HS-5 (cell line): ENCODE results near the gene TADA1.

Experiments used
- DNase-seq: peaks from one replicate; pipeline ENCODE4 v3.0.0-alpha.2; 2012; ENCODE audit warnings: low read depth

Gene TADA1

DNA sequence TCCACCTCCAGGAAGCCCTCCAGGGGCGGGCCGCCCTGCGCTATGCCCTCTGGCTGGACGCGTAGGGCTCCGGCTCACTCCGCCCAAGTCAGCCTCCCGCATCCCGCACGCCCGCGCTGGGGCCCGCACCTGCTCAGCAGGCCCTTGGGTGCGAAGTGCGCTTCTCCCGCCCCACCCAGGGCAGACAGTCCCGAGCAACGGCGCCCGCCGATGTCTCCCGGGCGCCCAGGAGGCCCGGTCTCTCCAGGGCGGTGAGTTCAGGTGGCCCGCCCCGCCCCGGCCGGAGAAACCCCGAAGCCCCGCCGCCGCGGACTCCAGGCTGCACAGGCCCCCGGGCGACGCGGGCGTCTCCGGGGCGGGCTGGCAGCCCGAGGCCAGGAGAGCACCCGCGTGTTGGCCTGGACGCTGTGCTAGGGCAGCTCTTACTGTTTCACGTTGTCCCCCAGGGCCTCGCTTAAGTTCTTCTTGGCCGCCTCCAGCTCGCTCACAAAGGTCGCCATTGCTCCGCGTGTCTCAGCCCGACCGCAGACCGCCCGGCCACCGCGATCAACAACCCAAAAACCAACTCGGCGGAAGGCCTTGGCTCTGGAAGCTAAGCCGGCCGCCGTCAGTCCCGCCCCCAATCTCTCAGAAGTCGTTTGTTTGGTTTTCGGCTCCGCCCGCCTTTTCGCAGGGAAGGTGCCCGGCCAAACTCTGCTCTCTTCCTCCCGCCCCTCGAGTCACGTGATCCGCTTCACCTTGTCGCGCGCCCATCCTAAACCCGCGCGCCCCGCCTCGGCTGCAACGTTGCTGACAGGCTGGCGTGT, at the start of gene TADA1:
TSS of gene TADA1 (minus strand) at position 531 of the 806 bp plus-strand sequence. CDS start at position 500, 31 bp downstream.
- DNase-seq: peak; percentile 89

DNA sequence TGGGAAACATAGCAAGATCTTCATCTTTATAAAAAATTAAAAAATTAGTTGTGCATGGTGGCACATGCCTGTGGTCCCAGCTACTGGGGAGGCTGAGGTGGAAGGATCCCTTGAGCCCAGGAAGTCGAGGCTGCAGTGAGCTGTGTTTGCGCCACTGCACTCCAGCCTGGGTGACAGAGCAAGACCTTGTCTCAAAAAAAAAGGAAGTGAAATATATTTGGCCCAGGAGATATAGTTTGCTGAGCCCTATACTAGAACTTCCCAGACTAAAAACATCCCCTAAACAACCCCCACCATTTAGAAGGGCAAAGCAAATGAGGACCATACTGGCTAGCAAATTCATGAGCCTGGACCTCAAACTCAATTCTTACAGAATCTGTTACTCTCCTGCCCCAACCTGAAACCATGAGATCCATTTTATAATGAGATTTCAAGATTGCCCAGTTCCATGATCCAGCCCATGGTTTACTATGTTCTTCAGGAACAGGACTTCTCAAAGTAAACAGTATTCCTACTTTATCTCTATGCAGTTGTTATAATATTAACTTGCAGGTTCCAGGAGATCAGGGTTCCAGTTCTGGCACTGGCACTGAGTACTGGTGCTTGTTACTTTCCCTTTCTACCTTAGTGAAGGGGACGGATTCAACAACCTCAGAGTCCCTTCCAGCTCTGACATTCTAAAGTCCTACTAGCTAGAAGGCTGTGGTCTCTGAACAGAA, 48.9 kb upstream of the TADA1 start:
- DNase-seq: no peak

GRCh38 chr1:166920561-166921475, 44.8 kb upstream of the TADA1 start:
- DNase-seq: no peak

GRCh38 chr1:166918956-166919316, 42.9 kb upstream of the TADA1 start:
- no peak for DNase-seq

GRCh38 chr1:166918088-166918955, 42.3 kb upstream of the TADA1 start:
- no peak for DNase-seq

GRCh38 chr1:166915941-166916340, 39.9 kb upstream of the TADA1 start:
- DNase-seq: no peak

DNA sequence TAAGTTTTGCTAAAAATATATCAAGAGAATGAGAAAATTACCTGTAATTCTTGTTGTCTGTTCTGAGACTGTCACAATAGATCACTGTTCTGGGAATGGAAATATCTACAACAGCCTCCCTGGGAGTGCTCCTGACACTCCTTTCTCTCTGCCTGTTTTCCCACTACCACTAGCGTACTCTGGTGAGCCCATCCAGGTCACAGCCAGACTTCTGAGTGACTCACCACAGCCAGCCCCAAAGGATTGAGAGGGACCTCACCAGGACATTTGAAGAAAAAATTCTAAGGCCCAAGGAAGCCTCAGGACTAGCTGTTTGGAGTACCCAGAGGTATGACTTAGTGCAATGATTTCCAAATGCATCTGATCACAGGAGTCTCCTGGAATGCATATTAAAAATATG, 39.0 kb upstream of the TADA1 start:
- DNase-seq: no peak

GRCh38 chr1:166914111-166914510, 38.0 kb upstream of the TADA1 start:
- no peak for DNase-seq

- DNase-seq: no peak
Measured at GRCh38 chr1:166911624-166912023, 35.6 kb upstream of the TADA1 start.

- peak; percentile 60 for DNase-seq
Measured at GRCh38 chr1:166910396-166910994, 34.4 kb upstream of the TADA1 start.

DNA sequence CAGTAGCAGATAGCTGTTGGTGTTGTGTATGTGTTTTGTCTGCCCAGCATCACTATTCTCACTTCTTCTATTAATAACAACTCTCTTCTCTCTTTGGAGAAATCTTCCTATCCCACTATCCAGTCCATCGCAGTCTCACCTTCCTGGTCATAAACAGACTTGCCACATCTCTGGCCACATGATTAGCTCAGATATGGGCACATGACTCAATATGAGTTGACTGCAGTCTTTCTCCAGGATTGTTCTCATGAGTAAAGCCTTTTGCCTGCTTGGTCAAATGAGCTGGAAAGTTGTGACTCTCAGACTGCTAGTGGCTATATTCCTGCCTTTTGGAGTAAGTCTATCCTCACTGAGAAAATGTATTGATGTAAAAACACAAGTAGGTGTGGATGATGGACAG, 32.9 kb upstream of the TADA1 start:
- DNase-seq: no peak

GRCh38 chr1:166907763-166908162, 31.7 kb upstream of the TADA1 start:
- DNase-seq: no peak

GRCh38 chr1:166907051-166907450, 31.0 kb upstream of the TADA1 start:
- DNase-seq: no peak

GRCh38 chr1:166906647-166907046, 30.6 kb upstream of the TADA1 start:
- DNase-seq: no peak

DNA sequence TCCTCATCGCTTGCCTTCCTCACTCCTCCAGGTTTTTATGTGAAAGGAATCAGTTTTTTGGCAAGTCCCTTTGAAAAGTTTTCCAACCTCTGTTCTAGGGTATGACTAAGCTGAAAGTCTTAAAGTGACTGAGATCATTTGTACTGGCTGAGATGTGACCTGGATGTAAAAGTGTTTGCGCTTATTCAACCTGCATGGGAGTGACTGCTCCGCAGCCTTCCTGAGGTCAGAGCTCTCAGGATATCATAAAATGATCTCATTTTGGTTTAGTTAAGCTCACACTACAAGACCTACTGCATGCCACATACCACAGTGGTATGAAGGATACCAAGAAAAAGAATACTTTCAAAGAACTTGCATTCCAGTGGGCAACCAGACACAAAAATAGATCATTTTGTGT, 29.8 kb upstream of the TADA1 start:
- DNase-seq: peak; percentile 14

GRCh38 chr1:166905136-166905535, 29.1 kb upstream of the TADA1 start:
- DNase-seq: no peak

- DNase-seq: no peak
Measured at GRCh38 chr1:166903232-166903631, 27.2 kb upstream of the TADA1 start.

DNA sequence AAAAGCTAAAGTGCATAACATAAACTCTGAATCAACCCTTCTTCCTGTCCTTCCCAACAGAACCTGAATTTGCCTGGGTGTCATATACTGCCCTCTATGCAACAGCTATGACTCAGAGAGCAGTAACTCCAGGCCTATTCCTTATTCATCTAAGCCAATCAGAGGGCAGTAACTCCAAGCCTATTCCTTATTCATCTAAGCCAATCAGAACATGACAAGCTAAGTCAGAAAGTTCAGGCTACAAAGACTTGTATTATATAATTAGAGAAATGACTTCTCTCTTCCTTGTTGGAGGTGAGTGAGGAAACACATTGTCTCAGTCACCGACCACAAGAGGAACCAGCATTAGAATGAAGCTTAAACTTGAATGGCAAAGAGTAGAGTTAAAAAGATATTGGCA, 26.2 kb upstream of the TADA1 start:
- DNase-seq: no peak

GRCh38 chr1:166900987-166901386, 24.9 kb upstream of the TADA1 start:
- DNase-seq: no peak

GRCh38 chr1:166899769-166900168, 23.7 kb upstream of the TADA1 start:
- no peak for DNase-seq

GRCh38 chr1:166895766-166896165, 19.7 kb upstream of the TADA1 start:
- DNase-seq: no peak
